Peyer's patch (tissue), 4 donors: ENCODE results near the gene TAF3.

Source experiments
- POLR2A ChIP-seq, 2 donors: fragments of 450-650 bp; IDR thresholded peaks; one replicate each; pipeline ENCODE4 v1.5.1; 2017; ENCODE audit warnings: antibody characterized with exemption in 2 of 2, mild to moderate bottlenecking in 2 of 2, moderate library complexity in 2 of 2
- TF ChIP-seq, protein P1 (sequence below), 6 experiments: fragments of 450-650 bp in 4 of 6; fragments of 200-600 bp in 2 of 6; sonication (generic) in 1 of 6; IDR thresholded peaks; one replicate each; pipeline ENCODE4 v1.5.1; 2017 to 2019; ENCODE audit warnings: antibody characterized with exemption in 6 of 6, mild to moderate bottlenecking in 3 of 6, moderate library complexity in 1 of 6

DNA sequence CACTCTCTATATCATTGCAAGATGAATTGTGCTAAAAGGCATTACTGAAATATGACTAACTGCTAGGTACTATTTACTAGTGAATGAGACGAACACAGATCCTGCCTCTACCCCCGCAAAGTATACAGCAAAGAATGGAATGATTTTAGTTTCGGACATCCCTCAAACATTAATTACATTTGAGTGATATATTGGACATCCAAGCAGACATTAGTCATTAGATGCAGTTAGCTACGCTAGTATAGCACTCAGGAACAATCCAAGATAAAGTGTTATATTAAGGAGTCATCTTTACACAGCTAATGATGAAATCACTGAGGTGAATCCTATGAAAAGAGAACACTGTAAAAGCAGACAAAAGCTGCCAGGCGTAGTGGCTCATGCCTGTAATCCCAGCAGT is 7.3 kb upstream of the TAF3 start:
- TF ChIP-seq, protein P1, sequence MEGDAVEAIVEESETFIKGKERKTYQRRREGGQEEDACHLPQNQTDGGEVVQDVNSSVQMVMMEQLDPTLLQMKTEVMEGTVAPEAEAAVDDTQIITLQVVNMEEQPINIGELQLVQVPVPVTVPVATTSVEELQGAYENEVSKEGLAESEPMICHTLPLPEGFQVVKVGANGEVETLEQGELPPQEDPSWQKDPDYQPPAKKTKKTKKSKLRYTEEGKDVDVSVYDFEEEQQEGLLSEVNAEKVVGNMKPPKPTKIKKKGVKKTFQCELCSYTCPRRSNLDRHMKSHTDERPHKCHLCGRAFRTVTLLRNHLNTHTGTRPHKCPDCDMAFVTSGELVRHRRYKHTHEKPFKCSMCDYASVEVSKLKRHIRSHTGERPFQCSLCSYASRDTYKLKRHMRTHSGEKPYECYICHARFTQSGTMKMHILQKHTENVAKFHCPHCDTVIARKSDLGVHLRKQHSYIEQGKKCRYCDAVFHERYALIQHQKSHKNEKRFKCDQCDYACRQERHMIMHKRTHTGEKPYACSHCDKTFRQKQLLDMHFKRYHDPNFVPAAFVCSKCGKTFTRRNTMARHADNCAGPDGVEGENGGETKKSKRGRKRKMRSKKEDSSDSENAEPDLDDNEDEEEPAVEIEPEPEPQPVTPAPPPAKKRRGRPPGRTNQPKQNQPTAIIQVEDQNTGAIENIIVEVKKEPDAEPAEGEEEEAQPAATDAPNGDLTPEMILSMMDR (IDR thresholded peaks at IDR 0.05): no peak
- no peak for TF ChIP-seq POLR2A (IDR thresholded peaks at IDR 0.05)
